Measurements from ENCODE around the gene PAXX.

GRCh38 chr9:136978073-136978864 is 14.0 kb upstream of the PAXX start:
- TF ChIP-seq POLR2A (IDR thresholded peaks at IDR 0.05) (no peak), CTCF (IDR thresholded peaks at IDR 0.05) (no peak), EP300 (IDR thresholded peaks at IDR 0.05) (no peak), POLR2AphosphoS5 (IDR thresholded peaks at IDR 0.05) (no peak)

Measured in stomach (tissue), 4 donors.